UCSD-AML1 (cell line): Measurements from ENCODE around the gene LRWD1.

ENCODE experiments used
- DNase-seq: peaks from one replicate; lab custom pipeline; 2025; ENCODE audit not compliant: unreplicated experiment; lab: John Stamatoyannopoulos, UW

The LRWD1 gene

GRCh38 chr7:102464577-102465280, at the start of gene LRWD1, which contains the start of gene ALKBH4:
LRWD1 (plus strand) TSS chr7:102464984; CDS start chr7:102465081, 97 bp downstream.
ALKBH4 (minus strand) TSS chr7:102464863; CDS start chr7:102464836, 27 bp downstream.
- DNase-seq = peak; percentile 87

DNA sequence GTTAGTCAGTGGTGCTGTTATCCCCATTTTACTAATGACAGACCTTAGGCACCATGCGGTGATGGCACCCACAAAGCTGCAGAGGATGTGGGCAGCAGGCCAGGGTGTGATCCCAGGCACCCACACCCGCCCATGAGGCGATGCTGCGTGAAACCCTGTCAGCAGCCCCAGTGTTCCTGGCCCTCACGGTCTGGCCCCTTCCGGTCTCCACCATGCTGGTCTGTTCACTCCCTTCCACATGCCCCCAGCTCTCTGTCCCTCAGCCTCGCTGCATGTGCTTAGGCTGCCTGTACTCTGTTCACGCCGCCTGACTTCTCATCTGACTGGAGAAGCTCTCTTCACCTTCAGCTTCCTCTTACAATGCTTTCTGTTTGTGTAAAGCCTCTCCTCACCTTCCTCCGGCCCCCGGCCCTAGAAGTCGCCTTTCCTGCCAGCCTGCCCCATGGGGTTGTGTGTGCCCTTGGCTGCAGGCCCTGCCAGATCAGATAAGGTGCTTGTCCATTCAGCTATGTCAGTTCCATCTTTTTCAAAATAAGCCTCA, 49.0 kb upstream of the LRWD1 start:
- no peak for DNase-seq

- no peak for DNase-seq
These were observed 48.4 kb upstream of the LRWD1 start for GRCh38 chr7:102416406-102416805.

DNA sequence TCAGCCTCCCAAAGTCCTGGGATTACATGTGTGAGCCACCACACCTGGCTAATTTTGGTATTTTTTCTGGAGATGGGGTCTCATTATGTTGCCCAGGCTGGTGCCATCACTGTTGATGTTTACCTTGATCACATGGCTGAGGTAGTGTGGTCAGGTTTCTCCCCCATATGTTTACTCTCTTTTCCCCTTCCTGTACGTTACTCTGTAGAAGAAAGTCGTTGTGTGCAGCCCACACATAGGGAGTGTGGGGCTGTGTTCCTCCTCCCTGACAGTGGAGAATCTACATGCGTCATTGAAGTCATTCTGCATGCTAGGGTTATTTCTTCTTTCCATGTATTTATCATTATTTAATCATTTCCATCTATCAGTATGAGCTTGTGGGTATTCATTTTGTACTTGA, 47.7 kb upstream of the LRWD1 start:
- DNase-seq = no peak

- DNase-seq = no peak
These were observed 46.2 kb upstream of the LRWD1 start for GRCh38 chr7:102418592-102418991.

DNA sequence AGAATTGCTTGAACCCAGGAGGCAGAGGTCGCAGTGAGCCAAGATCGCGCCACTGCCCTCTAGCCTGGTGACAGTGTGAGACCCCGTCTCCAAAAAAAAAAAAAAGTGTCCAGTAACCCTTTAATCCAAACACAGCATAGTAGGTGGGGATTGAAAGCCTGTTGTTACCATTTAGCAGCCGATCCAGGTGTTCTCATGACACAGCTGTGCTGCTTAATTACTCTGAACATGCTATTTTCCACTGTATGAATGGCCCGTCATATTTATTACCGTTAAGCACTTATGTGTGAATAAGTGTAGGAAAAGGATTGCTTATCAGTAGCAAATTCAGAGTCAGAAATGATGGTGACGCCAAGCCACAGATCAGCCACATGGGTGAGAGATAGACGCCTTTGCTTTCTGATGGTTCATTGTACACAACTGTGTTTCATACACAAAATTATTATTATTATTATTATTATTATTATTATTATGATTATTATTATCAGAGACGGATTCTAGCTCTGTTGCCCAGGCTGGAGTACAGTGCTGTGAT, 43.0 kb upstream of the LRWD1 start:
- no peak for DNase-seq

DNA sequence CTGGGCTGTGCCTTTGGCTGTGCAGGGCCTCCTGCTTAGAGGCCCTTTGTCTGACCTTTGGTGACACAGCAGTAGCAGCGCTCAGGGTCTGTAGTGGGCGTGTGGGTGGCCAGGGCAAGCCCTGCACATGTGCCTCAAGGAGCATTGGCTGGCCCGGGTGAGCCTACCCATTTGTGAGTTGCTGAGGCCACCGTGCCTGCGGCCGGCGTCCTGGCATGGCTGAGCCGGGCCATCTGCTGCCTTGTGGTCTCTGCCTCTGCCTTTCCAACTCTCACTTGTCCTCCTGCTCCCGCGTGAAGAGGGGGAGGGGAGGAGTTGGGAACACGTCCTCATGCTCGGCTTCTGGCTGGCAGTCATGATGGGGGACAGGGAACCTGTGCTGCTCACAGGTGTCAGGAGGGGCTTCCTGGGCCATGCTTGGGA, 40.6 kb upstream of the LRWD1 start:
- DNase-seq = no peak

GRCh38 chr7:102424787-102425218, 40.0 kb upstream of the LRWD1 start:
- DNase-seq = no peak

GRCh38 chr7:102425639-102426267, 39.0 kb upstream of the LRWD1 start:
- DNase-seq = no peak

- DNase-seq = peak; percentile 13
These were observed 38.3 kb upstream of the LRWD1 start for GRCh38 chr7:102426268-102427018.

GRCh38 chr7:102427019-102427405, 37.8 kb upstream of the LRWD1 start:
- no peak for DNase-seq

GRCh38 chr7:102429141-102429899, 35.5 kb upstream of the LRWD1 start:
- DNase-seq = no peak

DNA sequence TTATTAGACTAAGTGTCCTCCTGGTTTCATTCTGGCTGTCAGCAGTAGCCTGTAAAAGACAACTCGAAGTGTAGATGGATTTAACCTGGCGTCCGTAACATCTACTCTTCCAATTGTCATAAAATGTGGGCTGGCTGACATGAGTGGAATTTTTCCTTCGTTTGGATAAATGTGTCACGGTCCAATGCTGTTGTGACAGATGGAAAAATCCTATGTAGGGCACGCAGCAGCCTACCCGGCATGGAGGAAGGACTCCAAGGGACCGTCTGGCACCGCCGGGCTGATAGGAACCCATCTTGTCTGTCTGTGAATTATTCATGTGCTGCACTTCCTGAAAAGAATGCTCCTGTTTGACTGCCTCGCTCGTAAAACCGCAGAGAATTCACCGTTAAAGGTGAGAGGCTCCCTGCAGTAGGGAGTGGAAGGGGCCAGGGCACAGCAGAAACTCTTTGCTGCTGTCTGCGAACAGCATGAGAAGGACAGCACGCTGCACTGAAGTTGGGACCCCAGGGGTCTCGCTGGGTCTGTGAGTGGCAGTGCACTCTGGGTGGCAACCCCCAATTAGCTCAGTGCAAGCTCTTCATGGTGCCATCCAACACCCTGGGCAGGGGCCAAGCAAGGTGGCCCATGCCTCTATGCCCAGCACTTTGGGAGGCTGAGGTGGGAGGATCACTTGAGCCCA, 33.0 kb upstream of the LRWD1 start:
- DNase-seq = no peak

GRCh38 chr7:102432442-102433218, 32.2 kb upstream of the LRWD1 start:
- DNase-seq = no peak

- DNase-seq = peak; percentile 68
These were observed 31.4 kb upstream of the LRWD1 start, which contains the start of gene ORAI2 for GRCh38 chr7:102433219-102434038. ORAI2 (plus strand) TSS chr7:102433575; CDS start chr7:102438957, 5,382 bp downstream.

- DNase-seq = no peak
These were observed 30.7 kb upstream of the LRWD1 start for GRCh38 chr7:102434039-102434486.

- no peak for DNase-seq
These were observed 28.7 kb upstream of the LRWD1 start for GRCh38 chr7:102436118-102436517.
